Fibroblast of lung (primary cell): Measurements from ENCODE around the gene CNOT2.

Experiments used
- EZH2 ChIP-seq: IDR thresholded peaks from 2 replicates; pipeline ENCODE4 v1.5.1; 2012; ENCODE audit warnings: low read length, control low read depth, mild to moderate bottlenecking; ENCODE audit errors: missing control alignments
- TF ChIP-seq, protein P1 (sequence below), 2 donors: IDR thresholded peaks in 1 of 2; conservative IDR thresholded peaks in 1 of 2; 1 replicate in 1 of 2; 2 replicates in 1 of 2; pipeline ENCODE4 v1.5.1; 2011 to 2012; ENCODE audit warnings: low read length in 2 of 2, control low read depth in 1 of 2, inconsistent platforms in 1 of 2, low read depth in 1 of 2, mild to moderate bottlenecking in 1 of 2

DNA sequence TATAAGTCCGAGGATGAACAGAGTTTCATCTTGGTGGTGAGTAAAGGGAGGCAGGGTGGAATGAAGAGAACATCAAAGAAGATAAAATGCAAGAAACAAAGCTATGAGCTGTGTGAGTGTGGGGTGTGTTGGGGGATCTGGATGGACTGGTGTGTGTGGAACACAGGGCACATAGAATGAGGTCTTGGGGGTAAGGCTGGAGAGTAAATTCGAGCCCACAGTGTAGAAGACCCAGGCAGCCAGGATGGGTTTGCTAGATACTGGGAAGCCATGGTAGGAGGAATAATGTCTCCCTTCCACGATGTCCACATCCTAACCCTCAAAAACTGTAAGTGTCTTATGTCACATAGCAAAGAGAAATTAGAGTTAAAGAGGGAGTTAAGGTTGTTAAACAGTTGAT lies 129.6 kb downstream of the CNOT2 start:
- TF ChIP-seq EZH2 = no peak
- TF ChIP-seq, protein P1, sequence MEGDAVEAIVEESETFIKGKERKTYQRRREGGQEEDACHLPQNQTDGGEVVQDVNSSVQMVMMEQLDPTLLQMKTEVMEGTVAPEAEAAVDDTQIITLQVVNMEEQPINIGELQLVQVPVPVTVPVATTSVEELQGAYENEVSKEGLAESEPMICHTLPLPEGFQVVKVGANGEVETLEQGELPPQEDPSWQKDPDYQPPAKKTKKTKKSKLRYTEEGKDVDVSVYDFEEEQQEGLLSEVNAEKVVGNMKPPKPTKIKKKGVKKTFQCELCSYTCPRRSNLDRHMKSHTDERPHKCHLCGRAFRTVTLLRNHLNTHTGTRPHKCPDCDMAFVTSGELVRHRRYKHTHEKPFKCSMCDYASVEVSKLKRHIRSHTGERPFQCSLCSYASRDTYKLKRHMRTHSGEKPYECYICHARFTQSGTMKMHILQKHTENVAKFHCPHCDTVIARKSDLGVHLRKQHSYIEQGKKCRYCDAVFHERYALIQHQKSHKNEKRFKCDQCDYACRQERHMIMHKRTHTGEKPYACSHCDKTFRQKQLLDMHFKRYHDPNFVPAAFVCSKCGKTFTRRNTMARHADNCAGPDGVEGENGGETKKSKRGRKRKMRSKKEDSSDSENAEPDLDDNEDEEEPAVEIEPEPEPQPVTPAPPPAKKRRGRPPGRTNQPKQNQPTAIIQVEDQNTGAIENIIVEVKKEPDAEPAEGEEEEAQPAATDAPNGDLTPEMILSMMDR (conservative IDR thresholded peaks at IDR 0.05 in 1 of 2, IDR thresholded peaks at IDR 0.05 in 1 of 2; ENCODE audit: low read depth in 1 of 2, low read length in 2 of 2) = no peak
